ENCODE measurements around the gene MUS81. TPM values are rescaled to one million over a fixed set of nuclear protein-coding genes. Genes with fewer than 3 reads are reported as not detected.

The MUS81 gene
- total and polyA plus RNA-seq, 2 of the 13 experiments (the other 11 are each of a cell fraction or from before 2014, with no cell fraction given), result 25.6 to 30.2 TPM

DNA sequence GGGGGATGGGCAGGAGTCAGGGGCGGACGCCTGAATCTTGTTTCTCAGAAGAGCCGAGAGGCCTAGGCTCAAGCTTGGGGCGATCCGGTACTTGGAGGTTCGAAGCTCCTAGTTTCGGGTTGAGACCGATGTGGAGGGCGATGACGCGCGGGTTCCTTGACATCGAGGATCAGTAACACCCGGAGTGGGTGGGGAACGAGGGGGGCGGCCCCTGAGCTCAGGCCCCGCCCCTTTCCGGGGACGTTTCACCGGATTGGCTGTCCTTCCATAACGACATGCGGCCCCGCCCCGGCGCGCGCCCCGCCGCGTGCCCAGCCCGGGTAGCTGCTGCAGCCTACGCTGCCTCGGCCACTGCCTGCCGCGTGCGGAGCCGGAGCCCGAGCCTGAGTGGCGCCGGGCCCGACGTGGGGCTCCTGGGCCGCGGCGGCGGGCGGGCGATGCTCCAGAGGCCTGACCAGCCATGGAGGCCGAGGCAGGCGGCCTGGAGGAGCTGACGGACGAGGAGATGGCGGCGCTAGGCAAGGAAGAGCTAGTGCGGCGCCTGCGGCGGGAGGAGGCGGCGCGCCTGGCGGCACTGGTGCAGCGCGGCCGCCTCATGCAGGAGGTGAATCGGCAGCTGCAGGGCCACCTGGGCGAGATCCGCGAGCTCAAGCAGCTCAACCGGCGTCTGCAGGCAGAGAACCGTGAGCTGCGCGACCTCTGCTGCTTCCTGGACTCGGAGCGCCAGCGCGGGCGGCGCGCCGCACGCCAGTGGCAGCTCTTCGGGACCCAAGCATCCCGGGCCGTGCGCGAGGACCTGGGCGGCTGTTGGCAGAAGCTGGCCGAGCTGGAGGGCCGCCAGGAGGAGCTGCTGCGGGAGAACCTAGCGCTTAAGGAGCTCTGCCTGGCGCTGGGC, 30.3 kb downstream of the MUS81 start, which contains the start of gene CCDC85B (continued):
- TF ChIP-seq, protein P1, sequence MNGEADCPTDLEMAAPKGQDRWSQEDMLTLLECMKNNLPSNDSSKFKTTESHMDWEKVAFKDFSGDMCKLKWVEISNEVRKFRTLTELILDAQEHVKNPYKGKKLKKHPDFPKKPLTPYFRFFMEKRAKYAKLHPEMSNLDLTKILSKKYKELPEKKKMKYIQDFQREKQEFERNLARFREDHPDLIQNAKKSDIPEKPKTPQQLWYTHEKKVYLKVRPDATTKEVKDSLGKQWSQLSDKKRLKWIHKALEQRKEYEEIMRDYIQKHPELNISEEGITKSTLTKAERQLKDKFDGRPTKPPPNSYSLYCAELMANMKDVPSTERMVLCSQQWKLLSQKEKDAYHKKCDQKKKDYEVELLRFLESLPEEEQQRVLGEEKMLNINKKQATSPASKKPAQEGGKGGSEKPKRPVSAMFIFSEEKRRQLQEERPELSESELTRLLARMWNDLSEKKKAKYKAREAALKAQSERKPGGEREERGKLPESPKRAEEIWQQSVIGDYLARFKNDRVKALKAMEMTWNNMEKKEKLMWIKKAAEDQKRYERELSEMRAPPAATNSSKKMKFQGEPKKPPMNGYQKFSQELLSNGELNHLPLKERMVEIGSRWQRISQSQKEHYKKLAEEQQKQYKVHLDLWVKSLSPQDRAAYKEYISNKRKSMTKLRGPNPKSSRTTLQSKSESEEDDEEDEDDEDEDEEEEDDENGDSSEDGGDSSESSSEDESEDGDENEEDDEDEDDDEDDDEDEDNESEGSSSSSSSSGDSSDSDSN (CRISPR knock-in tag; IDR thresholded peaks at IDR 0.05), result peak; percentile 82
- TF ChIP-seq ZKSCAN5 (CRISPR knock-in tag; IDR thresholded peaks at IDR 0.05), result no peak
- TF ChIP-seq SPEN (CRISPR knock-in tag; IDR thresholded peaks at IDR 0.05; ENCODE audit: low read depth), result peak; percentile 69
- TF ChIP-seq, protein P2, sequence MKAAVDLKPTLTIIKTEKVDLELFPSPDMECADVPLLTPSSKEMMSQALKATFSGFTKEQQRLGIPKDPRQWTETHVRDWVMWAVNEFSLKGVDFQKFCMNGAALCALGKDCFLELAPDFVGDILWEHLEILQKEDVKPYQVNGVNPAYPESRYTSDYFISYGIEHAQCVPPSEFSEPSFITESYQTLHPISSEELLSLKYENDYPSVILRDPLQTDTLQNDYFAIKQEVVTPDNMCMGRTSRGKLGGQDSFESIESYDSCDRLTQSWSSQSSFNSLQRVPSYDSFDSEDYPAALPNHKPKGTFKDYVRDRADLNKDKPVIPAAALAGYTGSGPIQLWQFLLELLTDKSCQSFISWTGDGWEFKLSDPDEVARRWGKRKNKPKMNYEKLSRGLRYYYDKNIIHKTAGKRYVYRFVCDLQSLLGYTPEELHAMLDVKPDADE (CRISPR knock-in tag; IDR thresholded peaks at IDR 0.05), result 0 out of 2 replicates have a peak, but pooled peaks have one; percentile 78
- TF ChIP-seq NKX3-1 (CRISPR knock-in tag; IDR thresholded peaks at IDR 0.05), result peak; percentile 72; the same call in 1 of the 2 replicates
- TF ChIP-seq, protein P3, sequence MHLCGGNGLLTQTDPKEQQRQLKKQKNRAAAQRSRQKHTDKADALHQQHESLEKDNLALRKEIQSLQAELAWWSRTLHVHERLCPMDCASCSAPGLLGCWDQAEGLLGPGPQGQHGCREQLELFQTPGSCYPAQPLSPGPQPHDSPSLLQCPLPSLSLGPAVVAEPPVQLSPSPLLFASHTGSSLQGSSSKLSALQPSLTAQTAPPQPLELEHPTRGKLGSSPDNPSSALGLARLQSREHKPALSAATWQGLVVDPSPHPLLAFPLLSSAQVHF (CRISPR knock-in tag; IDR thresholded peaks at IDR 0.05), result no peak; the same call in 1 of the 2 replicates
- TF ChIP-seq NFKB2 (CRISPR knock-in tag; IDR thresholded peaks at IDR 0.05; ENCODE audit: borderline replicate concordance), result peak; percentile 89; the same call in 1 of the 2 replicates
- TF ChIP-seq RXRB (CRISPR knock-in tag; IDR thresholded peaks at IDR 0.05; ENCODE audit: borderline replicate concordance), result no peak
- peak; percentile 97; the same call in 1 of the 2 replicates for TF ChIP-seq ZNF790 (CRISPR knock-in tag; IDR thresholded peaks at IDR 0.05; ENCODE audit: borderline replicate concordance)
- peak; percentile 71; the same call in 1 of the 2 replicates for TF ChIP-seq KDM5B (CRISPR knock-in tag; IDR thresholded peaks at IDR 0.05; ENCODE audit: borderline replicate concordance)
- TF ChIP-seq CHD2 (IDR thresholded peaks at IDR 0.05; ENCODE audit: low read depth, low read length), result 0 out of 2 replicates have a peak, but pooled peaks have one; percentile 25
- peak; percentile 83; the same call in 1 of the 2 replicates for TF ChIP-seq ZNF441 (CRISPR knock-in tag; IDR thresholded peaks at IDR 0.05; ENCODE audit: borderline replicate concordance)
- no peak for TF ChIP-seq NONO (IDR thresholded peaks at IDR 0.05)
- TF ChIP-seq NONO (CRISPR knock-in tag; conservative IDR thresholded peaks at IDR 0.05), result peak; percentile 87
- no peak for TF ChIP-seq ZNF549 (CRISPR knock-in tag; IDR thresholded peaks at IDR 0.05)
- TF ChIP-seq ZNF547 (CRISPR knock-in tag; IDR thresholded peaks at IDR 0.05), result peak; percentile 85
- peak; percentile 21 for TF ChIP-seq HOXA5 (CRISPR knock-in tag; IDR thresholded peaks at IDR 0.05)
- no peak for TF ChIP-seq TRIM22 (IDR thresholded peaks at IDR 0.05)
- TF ChIP-seq, protein P4, sequence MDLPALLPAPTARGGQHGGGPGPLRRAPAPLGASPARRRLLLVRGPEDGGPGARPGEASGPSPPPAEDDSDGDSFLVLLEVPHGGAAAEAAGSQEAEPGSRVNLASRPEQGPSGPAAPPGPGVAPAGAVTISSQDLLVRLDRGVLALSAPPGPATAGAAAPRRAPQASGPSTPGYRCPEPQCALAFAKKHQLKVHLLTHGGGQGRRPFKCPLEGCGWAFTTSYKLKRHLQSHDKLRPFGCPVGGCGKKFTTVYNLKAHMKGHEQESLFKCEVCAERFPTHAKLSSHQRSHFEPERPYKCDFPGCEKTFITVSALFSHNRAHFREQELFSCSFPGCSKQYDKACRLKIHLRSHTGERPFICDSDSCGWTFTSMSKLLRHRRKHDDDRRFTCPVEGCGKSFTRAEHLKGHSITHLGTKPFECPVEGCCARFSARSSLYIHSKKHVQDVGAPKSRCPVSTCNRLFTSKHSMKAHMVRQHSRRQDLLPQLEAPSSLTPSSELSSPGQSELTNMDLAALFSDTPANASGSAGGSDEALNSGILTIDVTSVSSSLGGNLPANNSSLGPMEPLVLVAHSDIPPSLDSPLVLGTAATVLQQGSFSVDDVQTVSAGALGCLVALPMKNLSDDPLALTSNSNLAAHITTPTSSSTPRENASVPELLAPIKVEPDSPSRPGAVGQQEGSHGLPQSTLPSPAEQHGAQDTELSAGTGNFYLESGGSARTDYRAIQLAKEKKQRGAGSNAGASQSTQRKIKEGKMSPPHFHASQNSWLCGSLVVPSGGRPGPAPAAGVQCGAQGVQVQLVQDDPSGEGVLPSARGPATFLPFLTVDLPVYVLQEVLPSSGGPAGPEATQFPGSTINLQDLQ (CRISPR knock-in tag; IDR thresholded peaks at IDR 0.05), result peak; percentile 87; the same call in 1 of the 2 replicates

Measured in HepG2 (cell line).